Stimulated activated CD8-positive, alpha-beta memory T cell treated with anti-CD3 and anti-CD28 coated beads, Interleukin-4, amount 100 ng/mL, for 24 hours (primary cell): ENCODE results near the gene TCHHL1.
"Not testable (repeated sequence)": the region's sequence is repeated elsewhere in the genome, so short reads cannot be mapped to it uniquely, and the experiment has no call there.

Source experiments
- DNase-seq: peaks from one replicate; pipeline ENCODE4 v3.0.0-alpha.2; 2020; ENCODE audit warnings: low read depth

Gene TCHHL1

GRCh38 chr1:152086760-152087159 lies 2.1 kb downstream of the TCHHL1 start:
- DNase-seq, result no peak

- DNase-seq, result no peak
These were observed 4.0 kb downstream of the TCHHL1 start for GRCh38 chr1:152084853-152085252.

GRCh38 chr1:152081026-152081425 lies 7.8 kb downstream of the TCHHL1 start:
- DNase-seq, result not testable (repeated sequence)

DNA sequence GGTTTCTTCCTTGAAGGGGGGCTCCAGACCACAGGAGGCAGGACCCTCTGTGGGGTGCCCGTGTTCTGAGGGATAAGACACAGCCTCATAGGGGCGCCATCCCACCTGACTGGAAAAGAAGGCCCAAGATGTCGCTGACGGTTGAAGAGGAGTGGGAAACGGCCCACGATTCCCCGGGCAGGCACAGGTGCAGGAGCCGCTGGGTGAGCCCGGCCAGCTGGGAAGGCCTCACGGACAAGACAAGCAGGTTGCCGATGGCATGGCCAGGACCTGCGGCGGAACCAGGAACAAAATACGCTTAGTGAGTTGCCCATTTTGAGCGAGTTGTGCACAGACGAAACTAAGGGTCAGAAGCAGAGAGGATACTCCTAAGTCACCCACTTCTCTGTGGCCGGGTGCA lies 8.4 kb downstream of the TCHHL1 start:
- not testable (repeated sequence) for DNase-seq

DNA sequence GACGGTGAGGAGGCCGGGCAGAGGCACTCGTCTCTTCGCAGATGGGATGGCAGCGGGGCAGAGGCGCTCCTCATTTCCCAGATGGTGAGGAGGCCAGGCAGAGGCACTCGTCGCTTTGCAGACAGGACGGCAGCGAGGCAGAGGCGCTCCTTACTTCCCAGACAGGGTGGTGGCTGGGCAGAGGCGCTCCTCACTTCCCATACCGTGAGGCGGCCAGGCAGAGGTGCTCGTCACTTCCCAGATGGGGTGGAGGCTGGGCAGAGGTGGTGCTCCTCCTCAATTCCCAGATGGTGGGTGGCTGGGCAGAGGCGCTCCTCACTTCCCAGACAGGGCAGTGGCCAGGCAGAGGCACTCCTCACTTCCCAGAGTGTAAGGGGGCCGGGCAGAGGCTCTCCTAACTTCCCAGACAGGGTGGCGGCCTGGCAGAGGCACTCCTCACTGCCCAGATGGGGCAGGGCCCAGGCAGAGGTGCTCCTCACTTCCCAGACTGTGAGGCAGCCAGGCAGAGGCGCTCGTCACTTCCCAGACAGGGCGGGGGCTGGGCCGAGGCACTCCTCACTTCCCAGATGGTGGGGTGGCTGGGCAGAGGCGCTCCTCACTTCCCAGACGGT lies 9.9 kb downstream of the TCHHL1 start:
- DNase-seq, result no peak

DNA sequence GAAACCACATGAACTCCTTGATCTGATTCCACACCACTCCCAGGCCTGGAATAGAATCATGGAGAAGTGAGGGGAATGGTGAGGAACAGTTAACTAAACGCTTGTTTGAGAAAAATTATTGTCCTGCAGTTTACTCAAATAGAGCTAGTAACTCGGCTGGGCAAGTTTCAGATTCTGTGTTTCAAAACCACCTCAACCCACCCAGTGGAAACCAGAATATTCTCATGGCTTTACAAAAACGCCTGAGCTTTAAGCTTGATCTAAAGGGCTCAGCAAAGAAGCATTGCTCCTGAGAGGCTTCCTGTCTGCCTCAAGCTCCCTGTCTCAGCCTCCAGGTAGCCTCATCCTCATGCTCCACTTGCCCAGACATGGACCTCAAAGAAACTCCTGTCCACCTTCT lies 16.6 kb downstream of the TCHHL1 start:
- DNase-seq, result no peak

DNA sequence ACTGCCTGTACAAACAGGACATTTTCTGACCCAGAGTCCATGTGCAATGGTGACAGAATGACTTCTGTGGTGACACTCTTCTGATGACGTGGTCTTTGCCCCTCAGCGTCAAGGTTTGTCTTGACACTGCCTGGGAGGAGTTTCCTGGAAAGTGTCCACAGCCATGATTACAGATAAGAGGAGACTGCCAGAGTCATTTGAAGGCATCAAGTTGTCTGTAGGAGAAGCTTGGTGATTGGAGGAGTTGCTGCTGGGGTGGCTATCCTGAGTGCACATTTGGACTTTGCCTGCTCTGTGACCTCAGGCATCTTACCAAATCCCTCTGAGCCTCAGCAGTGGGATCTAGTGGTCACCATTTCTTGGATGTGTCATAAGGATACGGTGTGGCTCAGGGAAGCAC lies 17.7 kb downstream of the TCHHL1 start:
- DNase-seq, result no peak

GRCh38 chr1:152067929-152068328 lies 20.9 kb downstream of the TCHHL1 start:
- DNase-seq, result no peak

DNA sequence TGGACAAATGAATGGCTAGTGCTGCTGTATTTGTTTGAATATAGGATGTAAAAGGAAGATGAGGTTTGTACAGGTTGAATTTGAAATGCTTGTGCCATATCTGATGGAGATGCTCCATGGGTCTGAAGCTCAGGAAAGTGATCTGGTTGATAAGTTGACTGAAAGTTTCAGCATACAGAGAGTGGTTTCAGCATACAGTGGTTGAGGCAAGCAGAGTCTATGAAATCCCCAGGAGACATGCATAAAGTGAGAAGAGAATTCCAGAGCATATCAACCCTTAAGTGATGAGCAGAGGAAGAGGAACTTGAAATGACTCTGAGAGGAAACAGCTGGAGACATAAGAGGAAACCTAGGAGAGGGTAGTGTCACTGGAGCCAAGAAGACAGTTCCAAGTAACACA lies 21.7 kb downstream of the TCHHL1 start:
- no peak for DNase-seq

- no peak for DNase-seq
These were observed 26.9 kb downstream of the TCHHL1 start for GRCh38 chr1:152061952-152062351.

- DNase-seq, result no peak
These were observed 35.5 kb downstream of the TCHHL1 start for GRCh38 chr1:152053375-152053774.

- peak; percentile 71 for DNase-seq
These were observed 36.3 kb downstream of the TCHHL1 start for GRCh38 chr1:152052606-152053005.

DNA sequence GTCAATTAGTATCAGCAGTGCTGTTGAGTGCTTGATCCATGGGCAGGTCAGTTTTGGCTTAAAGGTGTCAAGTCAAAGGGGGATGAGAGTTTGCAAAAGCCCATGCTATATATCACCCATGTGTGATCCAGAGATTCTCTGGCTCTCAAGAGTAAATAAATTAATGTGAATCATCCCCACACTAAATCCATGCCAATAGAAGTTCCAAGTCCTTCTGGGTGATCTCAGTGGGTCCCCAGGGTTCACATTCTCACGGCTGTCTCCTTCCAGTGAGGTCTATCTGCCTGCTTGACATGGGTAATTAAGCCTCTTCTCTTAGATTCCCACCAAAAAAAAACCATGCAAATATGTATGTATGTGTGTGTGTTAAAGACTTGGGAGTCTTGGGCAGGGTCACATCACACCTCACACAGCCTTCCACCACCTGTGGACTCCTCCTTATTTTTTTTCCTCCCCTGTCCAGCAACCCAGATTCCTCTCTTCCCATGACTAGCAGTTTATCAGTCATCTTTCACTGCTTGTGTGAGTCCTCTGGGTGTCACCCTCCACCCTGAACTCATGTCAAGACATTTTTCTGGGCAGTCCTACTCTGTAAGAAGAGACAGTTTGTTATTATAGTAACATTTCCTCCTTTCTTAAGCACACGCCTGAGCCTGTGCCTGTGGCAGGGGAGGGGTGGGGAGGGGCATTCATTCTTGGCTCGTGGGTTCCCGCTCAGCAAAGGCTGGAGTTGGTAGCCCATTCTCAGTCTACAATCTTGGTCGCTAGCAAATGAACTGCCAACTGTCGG lies 37.8 kb downstream of the TCHHL1 start:
- DNase-seq, result no peak

- no peak for DNase-seq
These were observed 39.4 kb downstream of the TCHHL1 start for GRCh38 chr1:152049291-152050083.

GRCh38 chr1:152048416-152049009 lies 40.4 kb downstream of the TCHHL1 start:
- peak; percentile 50 for DNase-seq

DNA sequence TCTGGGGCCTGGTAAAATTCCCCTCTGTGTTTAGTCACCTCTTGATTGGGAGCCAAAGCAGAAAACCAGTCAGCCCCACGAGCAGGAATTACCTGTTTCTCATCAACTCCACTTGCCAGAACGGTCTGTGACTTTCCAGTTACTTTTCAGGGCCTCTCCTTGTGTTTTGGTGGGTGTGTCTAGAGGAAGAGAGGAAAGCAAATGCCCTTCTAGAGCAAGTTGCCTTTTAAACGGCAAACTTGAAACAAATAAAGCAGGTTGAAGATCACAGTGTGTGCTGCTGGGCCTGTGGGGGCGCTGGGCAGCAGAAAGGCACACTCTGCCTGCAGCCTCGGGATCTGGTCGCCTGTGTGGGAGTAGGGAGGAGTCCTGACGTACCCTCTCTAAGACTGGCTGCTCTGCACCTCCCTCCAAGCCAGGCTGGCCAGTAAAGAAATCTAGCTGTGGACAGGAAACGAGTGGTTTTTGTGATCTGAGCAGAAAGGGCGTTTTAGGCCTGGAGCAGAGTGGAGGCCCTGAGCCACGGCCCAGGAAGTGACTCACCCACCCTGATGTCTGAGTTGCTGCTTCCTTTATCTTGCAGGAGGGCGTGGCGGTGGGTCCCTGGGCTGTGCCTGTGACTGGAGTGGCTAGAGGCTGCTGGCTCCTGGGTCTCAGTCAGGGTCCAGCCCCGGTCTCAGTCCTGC lies 41.0 kb downstream of the TCHHL1 start:
- DNase-seq, result peak; percentile 80

GRCh38 chr1:152047413-152047729 lies 41.5 kb downstream of the TCHHL1 start:
- no peak for DNase-seq

GRCh38 chr1:152044386-152044785 lies 44.5 kb downstream of the TCHHL1 start:
- no peak for DNase-seq

GRCh38 chr1:152043870-152044269 lies 45.0 kb downstream of the TCHHL1 start:
- no peak for DNase-seq

DNA sequence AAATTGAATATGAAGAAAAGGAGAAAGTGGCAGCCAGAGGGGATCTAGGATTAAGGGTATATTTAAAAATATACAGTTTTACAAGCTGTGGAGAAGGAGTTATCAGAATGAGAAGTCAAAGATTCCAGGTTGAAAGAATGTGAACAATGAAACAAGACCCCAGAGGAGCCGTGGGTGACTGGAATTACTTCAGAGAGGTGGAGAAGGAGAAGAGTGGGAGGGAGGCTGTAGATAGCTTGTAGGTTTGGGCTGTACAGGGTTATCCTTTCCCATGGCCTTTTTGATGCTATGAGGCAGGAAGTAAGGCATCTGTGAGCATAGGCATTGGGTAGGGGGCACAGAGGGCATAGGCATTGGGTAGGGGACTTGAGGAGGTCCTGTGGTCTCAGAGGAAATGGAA lies 46.8 kb downstream of the TCHHL1 start:
- no peak for DNase-seq

DNA sequence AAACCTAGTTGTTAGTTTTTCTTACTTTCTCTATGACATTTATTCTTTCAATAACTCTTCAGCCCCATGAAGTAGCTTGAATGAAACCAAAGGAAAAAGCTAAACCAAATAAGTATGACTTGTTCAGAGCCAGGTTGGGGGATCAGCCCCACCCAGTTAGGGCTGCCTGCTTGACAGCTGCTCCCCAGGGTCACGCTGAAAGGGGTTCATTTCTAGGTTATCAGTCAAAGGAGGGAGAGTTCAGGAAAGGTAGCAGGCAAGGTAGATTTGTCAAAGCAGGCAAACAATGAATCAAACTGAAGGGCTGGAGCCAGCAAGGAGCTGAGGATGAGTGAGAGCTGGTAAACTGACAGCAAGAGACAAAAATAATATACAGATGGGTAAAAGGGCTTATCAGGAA lies 49.0 kb downstream of the TCHHL1 start:
- DNase-seq, result no peak

DNA sequence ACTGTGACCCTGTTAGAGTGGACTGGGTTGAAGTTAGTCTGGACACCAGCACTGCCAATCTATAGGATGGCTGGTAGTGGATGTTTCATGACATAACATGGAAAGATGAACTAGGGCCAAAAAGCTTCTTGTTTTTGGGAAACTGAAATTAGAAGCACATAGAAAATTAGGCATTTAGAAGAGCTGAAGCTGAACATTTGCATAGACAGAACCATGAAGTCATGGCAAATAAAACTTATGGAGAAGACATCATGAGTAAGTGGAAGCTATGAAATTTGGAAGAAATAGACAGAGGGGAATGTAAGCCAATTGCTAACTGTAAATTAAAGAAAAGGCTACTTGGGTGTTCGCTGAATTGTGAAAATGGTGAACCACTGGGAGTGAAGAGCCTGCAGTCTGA lies 49.4 kb downstream of the TCHHL1 start:
- no peak for DNase-seq
